Measurements from ENCODE around the gene PLEKHG2. TPM values are rescaled to one million over a fixed set of nuclear protein-coding genes. Genes with fewer than 3 reads are reported as not detected.

PLEKHG2 gene
- polyA plus RNA-seq, 4 donors: 1.9 to 13.2 (median 6.3) TPM

GRCh38 chr19:39420769-39421168 is 8.3 kb downstream of the PLEKHG2 start:
- FAIRE-seq (no peak), DNase-seq (no peak)
- no peaks in the 10 kb centered on the region for H3K4me1 ChIP-seq (ENCODE audit: control insufficient read depth in 3 of 3, insufficient read depth in 2 of 3, low read depth in 1 of 3, low read length in 2 of 3)
- 89 to 92% (median 90%) methylated on average over 13 to 15 of the region's 15 CpGs for WGBS, 3 donors
- no peaks in the 10 kb centered on the region for H3K27me3 ChIP-seq (ENCODE audit: control insufficient read depth in 3 of 3, insufficient read depth in 3 of 3, low read length in 3 of 3)
- H3K9me3 ChIP-seq (ENCODE audit: control insufficient read depth in 2 of 2, insufficient read depth in 1 of 2, low read depth in 1 of 2, low read length in 1 of 2): no peaks in the 10 kb centered on the region
- peaks cover 0 to 67% (median 0%) of the 10 kb centered on the region in 3 donors for H3K36me3 ChIP-seq (ENCODE audit: control insufficient read depth in 3 of 3, insufficient read depth in 2 of 3, low read depth in 1 of 3, low read length in 3 of 3)
- H3K4me3 ChIP-seq (ENCODE audit: low read depth in 1 of 3, low read length in 3 of 3): no peak overlapping the region
- H3K27ac ChIP-seq (ENCODE audit: low read depth in 1 of 3, low read length in 2 of 3): no peak overlapping the region

DNA sequence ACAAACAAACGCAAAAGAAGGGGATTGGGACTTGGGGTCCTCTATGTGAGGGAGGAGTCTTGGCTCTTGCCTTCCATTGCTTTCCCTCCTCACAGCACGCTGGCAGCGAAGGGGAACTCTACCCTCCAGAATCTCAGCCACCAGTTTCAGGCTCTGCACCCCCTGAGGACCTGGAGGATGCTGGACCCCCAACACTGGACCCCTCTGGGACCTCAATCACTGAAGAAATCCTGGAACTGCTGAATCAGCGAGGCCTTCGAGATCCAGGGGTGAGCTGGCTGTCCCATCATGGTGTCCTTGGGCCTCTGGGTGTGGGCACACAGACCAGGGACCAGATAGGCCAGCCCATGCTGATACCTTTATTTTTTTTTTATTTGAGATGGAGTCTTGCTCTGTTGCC is 9.6 kb downstream of the PLEKHG2 start:
- 90 to 95% (median 90%) methylated on average over 5 of the region's 5 CpGs for WGBS, 3 donors
- Histone ChIP-seq H3K27ac (ENCODE audit: low read depth in 1 of 3, low read length in 2 of 3) (no peak overlapping the region), H3K36me3 (ENCODE audit: control insufficient read depth in 3 of 3, insufficient read depth in 2 of 3, low read depth in 1 of 3, low read length in 3 of 3) (peaks cover 0 to 55% (median 0%) of the 10 kb centered on the region in 3 donors), H3K4me1 (ENCODE audit: control insufficient read depth in 3 of 3, insufficient read depth in 2 of 3, low read depth in 1 of 3, low read length in 2 of 3) (no peaks in the 10 kb centered on the region), H3K4me3 (ENCODE audit: low read depth in 1 of 3, low read length in 3 of 3) (no peak overlapping the region), H3K9me3 (ENCODE audit: control insufficient read depth in 2 of 2, insufficient read depth in 1 of 2, low read depth in 1 of 2, low read length in 1 of 2) (no peaks in the 10 kb centered on the region), H3K27me3 (ENCODE audit: control insufficient read depth in 3 of 3, insufficient read depth in 3 of 3, low read length in 3 of 3) (no peaks in the 10 kb centered on the region)
- no peak for DNase-seq
- no peak for FAIRE-seq

DNA sequence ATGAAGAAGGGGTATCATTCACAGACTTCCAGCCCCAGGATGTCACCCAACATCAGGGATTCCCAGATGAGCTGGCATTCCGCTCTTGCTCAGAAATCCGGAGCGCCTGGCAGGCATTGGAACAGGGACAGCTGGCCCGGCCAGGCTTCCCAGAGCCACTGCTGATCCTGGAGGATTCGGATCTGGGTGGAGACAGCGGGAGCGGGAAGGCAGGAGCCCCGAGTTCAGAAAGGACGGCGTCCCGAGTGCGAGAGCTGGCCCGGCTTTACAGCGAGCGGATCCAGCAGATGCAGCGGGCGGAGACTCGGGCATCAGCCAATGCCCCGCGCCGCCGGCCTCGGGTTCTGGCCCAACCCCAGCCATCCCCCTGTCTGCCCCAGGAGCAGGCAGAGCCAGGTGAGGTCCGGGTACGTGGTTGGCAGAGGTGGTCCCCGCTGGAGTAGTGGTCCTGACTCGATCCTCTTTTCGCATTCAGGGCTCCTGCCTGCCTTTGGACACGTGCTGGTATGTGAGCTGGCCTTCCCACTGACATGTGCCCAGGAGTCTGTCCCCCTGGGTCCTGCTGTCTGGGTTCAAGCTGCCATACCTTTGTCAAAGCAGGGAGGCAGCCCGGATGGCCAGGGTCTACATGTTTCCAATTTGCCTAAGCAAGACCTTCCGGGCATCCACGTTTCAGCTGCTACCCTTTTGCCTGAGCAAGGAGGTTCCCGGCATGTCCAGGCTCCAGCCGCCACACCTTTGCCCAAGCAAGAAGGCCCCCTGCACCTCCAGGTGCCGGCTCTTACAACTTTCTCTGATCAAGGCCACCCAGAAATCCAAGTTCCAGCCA is 11.0 kb downstream of the PLEKHG2 start:
- no peaks in the 10 kb centered on the region for H3K9me3 ChIP-seq (ENCODE audit: control insufficient read depth in 2 of 2, insufficient read depth in 1 of 2, low read depth in 1 of 2, low read length in 1 of 2)
- no peaks in the 10 kb centered on the region for H3K27me3 ChIP-seq (ENCODE audit: control insufficient read depth in 3 of 3, insufficient read depth in 3 of 3, low read length in 3 of 3)
- H3K36me3 ChIP-seq (ENCODE audit: control insufficient read depth in 3 of 3, insufficient read depth in 2 of 3, low read depth in 1 of 3, low read length in 3 of 3): peaks cover 0 to 46% (median 0%) of the 10 kb centered on the region in 3 donors
- DNase-seq: no peak
- no peak overlapping the region for H3K4me3 ChIP-seq (ENCODE audit: low read depth in 1 of 3, low read length in 3 of 3)
- no peak for FAIRE-seq
- no peak overlapping the region for H3K27ac ChIP-seq (ENCODE audit: low read depth in 1 of 3, low read length in 2 of 3)
- peaks cover 0 to 6% (median 0%) of the 10 kb centered on the region in 3 donors for H3K4me1 ChIP-seq (ENCODE audit: control insufficient read depth in 3 of 3, insufficient read depth in 2 of 3, low read depth in 1 of 3, low read length in 2 of 3)
- WGBS, 3 donors: 86 to 89% (median 89%) methylated on average over 32 to 35 of the region's 35 CpGs

GRCh38 chr19:39424934-39425333 is 12.5 kb downstream of the PLEKHG2 start:
- no peaks in the 10 kb centered on the region for H3K27me3 ChIP-seq (ENCODE audit: control insufficient read depth in 3 of 3, insufficient read depth in 3 of 3, low read length in 3 of 3)
- peaks cover 0 to 10% (median 0%) of the 10 kb centered on the region in 3 donors for H3K4me1 ChIP-seq (ENCODE audit: control insufficient read depth in 3 of 3, insufficient read depth in 2 of 3, low read depth in 1 of 3, low read length in 2 of 3)
- peaks cover 0 to 40% (median 0%) of the 10 kb centered on the region in 3 donors for H3K36me3 ChIP-seq (ENCODE audit: control insufficient read depth in 3 of 3, insufficient read depth in 2 of 3, low read depth in 1 of 3, low read length in 3 of 3)
- no peak for DNase-seq
- FAIRE-seq: no peak
- 82 to 85% (median 83%) methylated on average over 14 to 16 of the region's 16 CpGs for WGBS, 3 donors
- no peak overlapping the region for H3K27ac ChIP-seq (ENCODE audit: low read depth in 1 of 3, low read length in 2 of 3)
- no peaks in the 10 kb centered on the region for H3K9me3 ChIP-seq (ENCODE audit: control insufficient read depth in 2 of 2, insufficient read depth in 1 of 2, low read depth in 1 of 2, low read length in 1 of 2)
- H3K4me3 ChIP-seq (ENCODE audit: low read depth in 1 of 3, low read length in 3 of 3): no peak overlapping the region

DNA sequence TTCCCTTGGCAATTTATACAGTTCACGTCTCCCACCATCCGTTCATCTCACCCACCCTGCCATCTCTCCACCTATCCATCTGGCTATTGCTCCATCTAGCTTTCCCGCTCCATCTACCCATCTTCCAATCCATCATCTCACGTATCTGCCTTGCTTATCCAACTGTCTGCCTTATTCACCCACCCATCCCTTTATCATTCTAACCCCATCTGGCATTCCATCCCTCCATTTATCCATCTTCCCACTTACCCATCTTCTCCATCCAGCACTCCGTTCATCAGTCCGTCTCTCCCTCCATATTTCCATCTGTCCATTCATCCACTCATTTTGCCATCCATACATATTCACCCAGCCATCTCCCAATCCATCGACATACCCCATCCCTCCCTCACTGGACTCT is 13.3 kb downstream of the PLEKHG2 start:
- no peak for FAIRE-seq
- peaks cover 0 to 35% (median 0%) of the 10 kb centered on the region in 3 donors for H3K36me3 ChIP-seq (ENCODE audit: control insufficient read depth in 3 of 3, insufficient read depth in 2 of 3, low read depth in 1 of 3, low read length in 3 of 3)
- DNase-seq: no peak
- no peak overlapping the region for H3K4me3 ChIP-seq (ENCODE audit: low read depth in 1 of 3, low read length in 3 of 3)
- no peak overlapping the region for H3K27ac ChIP-seq (ENCODE audit: low read depth in 1 of 3, low read length in 2 of 3)
- 87 to 91% (median 89%) methylated on average over 7 of the region's 7 CpGs for WGBS, 3 donors
- H3K27me3 ChIP-seq (ENCODE audit: control insufficient read depth in 3 of 3, insufficient read depth in 3 of 3, low read length in 3 of 3): no peaks in the 10 kb centered on the region
- H3K4me1 ChIP-seq (ENCODE audit: control insufficient read depth in 3 of 3, insufficient read depth in 2 of 3, low read depth in 1 of 3, low read length in 2 of 3): peaks cover 0 to 10% (median 0%) of the 10 kb centered on the region in 3 donors
- no peaks in the 10 kb centered on the region for H3K9me3 ChIP-seq (ENCODE audit: control insufficient read depth in 2 of 2, insufficient read depth in 1 of 2, low read depth in 1 of 2, low read length in 1 of 2)

GRCh38 chr19:39426170-39426569 is 13.7 kb downstream of the PLEKHG2 start:
- no peak for FAIRE-seq

GRCh38 chr19:39427707-39428106 is 15.2 kb downstream of the PLEKHG2 start:
- FAIRE-seq (no peak), DNase-seq (no peak)
- peak overlapping the region in 1 of 3 donors; percentile 84 for H3K27ac ChIP-seq (ENCODE audit: low read depth in 1 of 3, low read length in 2 of 3)

More at GRCh38 chr19:39426170-39426569, 13.7 kb downstream of the PLEKHG2 start:
- no peaks in the 10 kb centered on the region for H3K27me3 ChIP-seq (ENCODE audit: control insufficient read depth in 3 of 3, insufficient read depth in 3 of 3, low read length in 3 of 3)
- 58 to 65% (median 65%) methylated on average over 5 of the region's 5 CpGs for WGBS, 3 donors
- peaks cover 0 to 38% (median 0%) of the 10 kb centered on the region in 3 donors for H3K36me3 ChIP-seq (ENCODE audit: control insufficient read depth in 3 of 3, insufficient read depth in 2 of 3, low read depth in 1 of 3, low read length in 3 of 3)
- H3K9me3 ChIP-seq (ENCODE audit: control insufficient read depth in 2 of 2, insufficient read depth in 1 of 2, low read depth in 1 of 2, low read length in 1 of 2): no peaks in the 10 kb centered on the region
- DNase-seq: no peak
- H3K4me1 ChIP-seq (ENCODE audit: control insufficient read depth in 3 of 3, insufficient read depth in 2 of 3, low read depth in 1 of 3, low read length in 2 of 3): peaks cover 0 to 10% (median 4%) of the 10 kb centered on the region in 3 donors
- no peak overlapping the region for H3K4me3 ChIP-seq (ENCODE audit: low read depth in 1 of 3, low read length in 3 of 3)
- no peak overlapping the region for H3K27ac ChIP-seq (ENCODE audit: low read depth in 1 of 3, low read length in 2 of 3)

DNA sequence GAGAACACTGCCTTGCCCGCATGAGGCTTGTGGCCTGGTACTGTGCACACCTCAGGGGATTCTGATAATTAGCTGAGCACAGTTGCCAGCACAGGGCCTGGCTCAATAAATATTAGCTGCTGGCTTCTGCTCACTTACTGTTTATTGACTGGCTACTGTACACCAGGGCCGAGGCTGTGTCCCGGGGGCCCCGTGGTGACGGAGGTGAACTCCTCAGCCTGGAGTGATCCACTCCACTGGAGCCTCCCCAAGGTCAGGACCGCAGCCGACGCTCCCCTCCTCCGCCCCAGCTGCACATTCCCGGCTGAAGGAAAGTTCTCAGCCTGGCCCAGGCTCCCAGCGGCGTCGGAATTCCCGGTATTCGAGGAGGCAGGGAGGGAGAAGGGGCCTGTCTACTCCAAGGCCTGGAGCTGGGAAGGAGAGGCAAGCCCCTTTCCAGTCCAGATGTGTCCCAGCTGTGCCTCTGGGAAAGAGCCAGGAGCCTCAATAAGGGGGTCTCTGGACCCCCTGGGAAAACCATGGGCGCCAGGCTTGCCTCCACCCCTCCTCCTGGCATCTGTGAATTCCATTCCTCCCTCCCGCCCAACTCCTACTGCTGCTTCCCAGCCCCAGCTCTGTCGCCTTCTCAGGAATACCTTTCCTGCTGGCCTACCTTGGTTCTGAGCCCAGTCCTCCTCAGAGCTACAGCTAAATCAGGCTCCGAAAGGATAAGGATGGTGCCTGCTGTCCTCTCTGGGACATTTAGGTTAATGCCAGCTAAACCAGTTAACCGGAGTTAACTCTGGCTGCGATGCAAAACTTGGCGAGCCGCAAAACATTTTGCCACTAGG is 16.0 kb downstream of the PLEKHG2 start:
- FAIRE-seq (no peak), DNase-seq (peak; percentile 18 to 73)
- Histone ChIP-seq H3K36me3 (ENCODE audit: control insufficient read depth in 3 of 3, insufficient read depth in 2 of 3, low read depth in 1 of 3, low read length in 3 of 3) (peaks cover 4 to 42% (median 6%) of the 10 kb centered on the region in 3 donors), H3K4me3 (ENCODE audit: low read depth in 1 of 3, low read length in 3 of 3) (no peak overlapping the region), H3K9me3 (ENCODE audit: control insufficient read depth in 2 of 2, insufficient read depth in 1 of 2, low read depth in 1 of 2, low read length in 1 of 2) (no peaks in the 10 kb centered on the region), H3K27me3 (ENCODE audit: control insufficient read depth in 3 of 3, insufficient read depth in 3 of 3, low read length in 3 of 3) (no peaks in the 10 kb centered on the region), H3K4me1 (ENCODE audit: control insufficient read depth in 3 of 3, insufficient read depth in 2 of 3, low read depth in 1 of 3, low read length in 2 of 3) (peaks cover 0 to 10% (median 5%) of the 10 kb centered on the region in 3 donors), H3K27ac (ENCODE audit: low read depth in 1 of 3, low read length in 2 of 3) (peak overlapping the region in 2 of 3 donors; percentile 58 to 84)
- WGBS, 3 donors: 28 to 36% (median 30%) methylated on average over 21 to 23 of the region's 23 CpGs

More at GRCh38 chr19:39427707-39428106, 15.2 kb downstream of the PLEKHG2 start:
- no peaks in the 10 kb centered on the region for H3K9me3 ChIP-seq (ENCODE audit: control insufficient read depth in 2 of 2, insufficient read depth in 1 of 2, low read depth in 1 of 2, low read length in 1 of 2)
- H3K36me3 ChIP-seq (ENCODE audit: control insufficient read depth in 3 of 3, insufficient read depth in 2 of 3, low read depth in 1 of 3, low read length in 3 of 3): peaks cover 0 to 42% (median 2%) of the 10 kb centered on the region in 3 donors
- H3K4me3 ChIP-seq (ENCODE audit: low read depth in 1 of 3, low read length in 3 of 3): no peak overlapping the region
- H3K27me3 ChIP-seq (ENCODE audit: control insufficient read depth in 3 of 3, insufficient read depth in 3 of 3, low read length in 3 of 3): no peaks in the 10 kb centered on the region
- WGBS, 3 donors: 88 to 90% (median 89%) methylated on average over 11 of the region's 11 CpGs
- H3K4me1 ChIP-seq (ENCODE audit: control insufficient read depth in 3 of 3, insufficient read depth in 2 of 3, low read depth in 1 of 3, low read length in 2 of 3): peaks cover 0 to 10% (median 5%) of the 10 kb centered on the region in 3 donors
